Measurements from ENCODE around the gene TXNRD3. TPM values are rescaled to one million over a fixed set of nuclear protein-coding genes. Genes with fewer than 3 reads are reported as not detected.

The TXNRD3 gene
- total and polyA plus RNA-seq, 8 donors: 9.6 to 25.6 (median 19.6) TPM

GRCh38 chr3:126672741-126673140 is 17.8 kb upstream of the TXNRD3 start:
- peaks cover 0 to 2% of the 10 kb centered on the region in 2 donors for H3K27me3 ChIP-seq
- no peak for DNase-seq
- peaks cover 0 to 10% of the 10 kb centered on the region in 2 donors for H3K9me3 ChIP-seq
- intact Hi-C loops (cut with DNase I): loop anchor here in 1 of 2 donors (10.0 kb wide), 1 partner anchor 782 kb away; no protein-coding TSS in a partner anchor
- H3K4me3 ChIP-seq: no peak overlapping the region
- ATAC-seq: no peak
- no peak for TF ChIP-seq CTCF (IDR thresholded peaks at IDR 0.05)
- H3K27ac ChIP-seq: no peak overlapping the region
- no peaks in the 10 kb centered on the region for H3K36me3 ChIP-seq
- H3K4me1 ChIP-seq: no peaks in the 10 kb centered on the region

GRCh38 chr3:126672340-126672739 is 17.4 kb upstream of the TXNRD3 start:
- H3K4me1 ChIP-seq: no peaks in the 10 kb centered on the region
- TF ChIP-seq CTCF (IDR thresholded peaks at IDR 0.05): no peak
- no peak overlapping the region for H3K4me3 ChIP-seq
- no peak overlapping the region for H3K27ac ChIP-seq
- intact Hi-C loops (cut with DNase I): loop anchor here in 1 of 2 donors (10.0 kb wide), 1 partner anchor 782 kb away; no protein-coding TSS in a partner anchor
- ATAC-seq (no peak), DNase-seq (no peak)
- H3K9me3 ChIP-seq: peaks cover 0 to 10% of the 10 kb centered on the region in 2 donors
- H3K36me3 ChIP-seq: no peaks in the 10 kb centered on the region
- H3K27me3 ChIP-seq: no peaks in the 10 kb centered on the region

GRCh38 chr3:126671521-126671920 is 16.6 kb upstream of the TXNRD3 start:
- Histone ChIP-seq H3K9me3 (peaks cover 0 to 10% of the 10 kb centered on the region in 2 donors), H3K4me1 (no peaks in the 10 kb centered on the region), H3K27me3 (no peaks in the 10 kb centered on the region), H3K4me3 (no peak overlapping the region), H3K36me3 (no peaks in the 10 kb centered on the region), H3K27ac (no peak overlapping the region)
- DNase-seq: no peak
- intact Hi-C loops (cut with DNase I): loop anchor here in 1 of 2 donors (10.0 kb wide), 1 partner anchor 783 kb away; no protein-coding TSS in a partner anchor
- no peak for TF ChIP-seq CTCF (IDR thresholded peaks at IDR 0.05)
- no peak for ATAC-seq

- DNase-seq: peak in 1 of 4 donors; percentile 73
- Histone ChIP-seq H3K27me3 (no peaks in the 10 kb centered on the region), H3K27ac (no peak overlapping the region), H3K4me1 (no peaks in the 10 kb centered on the region), H3K4me3 (no peak overlapping the region), H3K36me3 (no peaks in the 10 kb centered on the region), H3K9me3 (no peaks in the 10 kb centered on the region)
- intact Hi-C loops (cut with DNase I): no loop called here
- no peak for ATAC-seq
- no peak for TF ChIP-seq CTCF (IDR thresholded peaks at IDR 0.05)
Measured at GRCh38 chr3:126668450-126669401, 13.8 kb upstream of the TXNRD3 start.

All from left lung (tissue), 10 donors.